Body of pancreas (tissue), 4 donors: ENCODE data around the gene TATDN2.
A peak's percentile ranks its signal among the peaks of the same experiment; 100 is the strongest.

Source experiments
- CTCF ChIP-seq, 7 experiments: fragments of 450-650 bp in 4 of 7; fragments of 200-600 bp in 3 of 7; sonication (generic) in 3 of 7; IDR thresholded peaks; one replicate each; pipeline ENCODE4 v1.5.1; 2016 to 2019; ENCODE audit warnings: antibody characterized with exemption in 7 of 7
- POLR2A ChIP-seq, 3 donors: fragments of 450-650 bp; IDR thresholded peaks; one replicate each; pipeline ENCODE4 v1.6.1; 2016; ENCODE audit warnings: antibody characterized with exemption in 3 of 3, mild to moderate bottlenecking in 2 of 3

GRCh38 chr3:10248184-10248983 lies at the start of gene TATDN2:
- no peak for TF ChIP-seq CTCF (IDR thresholded peaks at IDR 0.05)
- TF ChIP-seq POLR2A (IDR thresholded peaks at IDR 0.05), result peak; percentile 56 to 85 (median 75)
